GM21717 (cell line): ENCODE data around the gene RPP14.
"Not testable (repeated sequence)": the region's sequence is repeated elsewhere in the genome, so short reads cannot be mapped to it uniquely, and the experiment has no call there.

Source experiments
- ATAC-seq: cut with Tn5 transposase; IDR thresholded peaks from one replicate; pipeline ENCODE4 v1.9.1; 2021; ENCODE audit warnings: mild to moderate bottlenecking, moderate library complexity; ENCODE audit not compliant: unreplicated experiment

RPP14 gene

GRCh38 chr3:58305882-58306711 lies at the start of gene RPP14, which contains the start of gene HTD2:
Gene RPP14 (plus strand): TSS chr3:58306245. CDS start chr3:58310330, 4,085 bp downstream.
Gene HTD2 (plus strand): TSS chr3:58306520. CDS start chr3:58317614, 11,094 bp downstream.
- ATAC-seq, result peak; percentile 89

- no peak for ATAC-seq
Observed at GRCh38 chr3:58256511-58256910, 49.5 kb upstream of the RPP14 start.

GRCh38 chr3:58258392-58259055 lies 47.5 kb upstream of the RPP14 start:
- ATAC-seq, result no peak

GRCh38 chr3:58260261-58260731 lies 45.7 kb upstream of the RPP14 start:
- ATAC-seq, result no peak

GRCh38 chr3:58260733-58261132 lies 45.3 kb upstream of the RPP14 start:
- no peak for ATAC-seq

- no peak for ATAC-seq
Observed at GRCh38 chr3:58261954-58262666, 43.9 kb upstream of the RPP14 start.

- no peak for ATAC-seq
Observed at GRCh38 chr3:58266577-58266976, 39.5 kb upstream of the RPP14 start.

- ATAC-seq, result not testable (repeated sequence)
Observed at GRCh38 chr3:58267543-58267942, 38.5 kb upstream of the RPP14 start.

- no peak for ATAC-seq
Observed at GRCh38 chr3:58269356-58269755, 36.7 kb upstream of the RPP14 start.

GRCh38 chr3:58270485-58270884 lies 35.6 kb upstream of the RPP14 start:
- no peak for ATAC-seq

GRCh38 chr3:58271901-58272501 lies 34.0 kb upstream of the RPP14 start:
- no peak for ATAC-seq

- ATAC-seq, result no peak
Observed at GRCh38 chr3:58272891-58273290, 33.2 kb upstream of the RPP14 start.

GRCh38 chr3:58273362-58273761 lies 32.7 kb upstream of the RPP14 start:
- not testable (repeated sequence) for ATAC-seq

GRCh38 chr3:58274027-58274614 lies 31.9 kb upstream of the RPP14 start:
- ATAC-seq, result no peak

- ATAC-seq, result no peak
Observed at GRCh38 chr3:58281069-58281468, 25.0 kb upstream of the RPP14 start.

- ATAC-seq, result no peak
Observed at GRCh38 chr3:58285334-58285733, 20.7 kb upstream of the RPP14 start.

- ATAC-seq, result no peak
Observed at GRCh38 chr3:58287354-58287753, 18.7 kb upstream of the RPP14 start.

- no peak for ATAC-seq
Observed at GRCh38 chr3:58288011-58288728, 17.9 kb upstream of the RPP14 start.

GRCh38 chr3:58288964-58289613 lies 17.0 kb upstream of the RPP14 start:
- ATAC-seq, result not testable (repeated sequence)
